Pancreas (tissue), 10 donors: ENCODE measurements around the gene NRG4. TPM values are rescaled to one million over a fixed set of nuclear protein-coding genes. Genes with fewer than 3 reads are reported as not detected.

Experiments used
- ATAC-seq, 4 donors: fragments of 200-7000 bp; cut with Tn5 transposase; one replicate each; pipeline versions ENCODE4 v1.8.0 to v1.9.1; 2020; ENCODE audit warnings: mild to moderate bottlenecking in 4 of 4, moderate library complexity in 4 of 4
- DNase-seq, 6 donors: peaks; one replicate each; pipeline ENCODE4 v3.0.0-alpha.2; 2020
- FAIRE-seq: peaks from 2 replicates; lab custom pipeline; 2012; peaks lifted over from hg19 to GRCh38; lab: Jason Lieb, UNC
- H3K27ac ChIP-seq, 4 donors: fragments of 200-600 bp; sonication (generic); 1 replicate in 3 of 4; 2 replicates in 1 of 4; pipeline versions ENCODE4 v1.5.0 to v1.8.0; 2020
- H3K27me3 ChIP-seq, 4 donors: fragments of 200-600 bp; one replicate each; pipeline ENCODE4 v1.8.0; 2021
- H3K36me3 ChIP-seq, 3 donors: fragments of 200-600 bp; sonication (generic) in 1 of 3; one replicate each; pipeline versions ENCODE4 v1.5.0 to v1.8.0; 2020 to 2021
- H3K4me1 ChIP-seq, 3 donors: fragments of 200-600 bp; one replicate each; pipeline ENCODE4 v1.8.0; 2021
- H3K4me3 ChIP-seq, 4 donors: fragments of 200-600 bp; sonication (generic) in 2 of 4; one replicate each; pipeline versions ENCODE4 v1.5.0 to v1.8.0; 2020 to 2021
- H3K9me3 ChIP-seq, 4 donors: fragments of 200-600 bp; one replicate each; pipeline ENCODE4 v1.8.0; 2021
- WGBS, 2 donors: extraction: QIAGEN DNeasy Blood & Tissue Kit; methylation state at CpG; one replicate each; pipeline ENCODE4 v1.1.7; 2013; 5-methylcytosine and 5-hydroxymethylcytosine counted together
- intact Hi-C, 3 donors: fragments of 100-400 bp; cut with DNase I; formaldehyde crosslinking; loops; one replicate each; pipeline versions ENCODE4 v1.11.1 to v1.14.2; 2022
- polyA plus RNA-seq, 2 donors: library from polyadenylated mRNA; stranded (reverse); fragments of 200-250 nt; gene quantifications; one replicate each; pipeline ENCODE4 v1.2.3, GENCODE V29; 2013
- total RNA-seq, 6 donors: library from RNA; stranded (reverse); fragmentation: NEBNext Ultra II Directional in 4 of 6; extraction: Animal tissue kit (Norgen Biotek cat#: 25700) in 4 of 6; gene quantifications; one replicate each; pipeline versions ENCODE4 v1.2.1 to v1.2.4, GENCODE V29; 2021 to 2023
- TF ChIP-seq, protein P1 (sequence below), 4 donors: fragments of 200-600 bp; sonication (generic) in 3 of 4; IDR thresholded peaks; one replicate each; pipeline versions ENCODE4 v1.5.0 to v1.8.0; 2021; ENCODE audit warnings: antibody characterized with exemption in 4 of 4
- donor health status: healthy with polysubstance abuse.
- donor health status: DM: no; HTN: no; CAD: no; lungs with moderate emphysema.
- donor health status: DM: no; HTN: no; CAD: no.
- donor health status: control.
- donor health status: control.
- donor health status: Bipolar disorder and iron deficiency.
- donor health status: DM: yes; HTN: yes; CAD: no.
- donor health status: DM: no; HTN: no; CAD: no.
- donor health status: DM: no; HTN: no; CAD: no.
- donor health status: DM: yes; HTN: yes; CAD: no.

Gene NRG4
- total and polyA plus RNA-seq, 8 donors, result 6.0 to 50.1 (median 27.8) TPM

DNA sequence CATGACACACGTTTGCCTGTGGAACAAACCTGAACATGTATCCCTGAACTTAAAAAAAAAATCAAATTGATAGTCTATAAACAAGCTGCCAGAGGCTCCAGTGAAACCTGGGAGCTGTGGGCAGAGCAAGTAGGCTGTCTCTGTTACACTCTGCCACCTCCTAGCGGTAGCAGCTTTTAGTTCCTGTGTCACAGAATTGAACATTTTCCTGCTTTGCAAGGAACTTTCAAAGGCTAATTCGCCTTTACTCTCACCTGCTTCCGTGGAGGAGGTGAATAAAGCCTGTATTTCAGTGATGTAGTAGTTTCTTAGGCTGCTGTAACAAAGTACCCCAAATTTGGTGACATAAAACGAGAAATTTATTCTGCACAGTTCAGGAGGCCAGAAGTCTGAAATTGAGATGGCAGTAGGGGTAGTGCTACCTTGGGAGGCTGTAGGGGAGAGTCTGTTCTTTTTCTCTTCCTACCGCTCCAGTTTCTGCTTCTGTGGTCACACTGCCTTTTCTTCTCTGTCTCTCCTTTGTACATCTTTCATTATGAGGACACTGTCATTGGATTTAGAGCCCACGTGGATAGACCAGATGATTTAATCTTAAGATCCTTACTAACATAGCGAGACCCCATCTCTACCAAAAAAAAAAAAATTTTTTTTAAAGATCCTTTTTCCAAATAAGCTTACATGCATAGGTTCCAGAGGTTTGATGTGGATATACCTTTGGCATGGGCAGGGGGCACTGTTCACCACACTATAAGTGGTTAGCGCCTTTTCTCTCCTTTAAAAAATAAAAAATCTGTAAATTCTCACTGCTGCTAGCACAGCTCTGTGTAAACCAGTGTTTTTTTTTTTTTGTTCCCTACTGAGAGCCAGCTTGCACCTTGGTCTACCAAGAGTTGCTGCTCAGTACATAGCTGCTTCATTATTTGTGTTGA lies 83.3 kb downstream of the NRG4 start:
- intact Hi-C loops, result no loop called here
- H3K9me3 ChIP-seq, result no peaks in the 10 kb centered on the region
- H3K27ac ChIP-seq, result no peak overlapping the region
- no peaks in the 10 kb centered on the region for H3K27me3 ChIP-seq
- H3K4me3 ChIP-seq, result no peak overlapping the region
- FAIRE-seq (no peak), DNase-seq (peak in 3 of 6 donors; percentile 27 to 37 (median 34)), ATAC-seq (peak; percentile 46 to 84 (median 74))
- 67 to 69% methylated on average over 9 of the region's 9 CpGs for WGBS, 2 donors
- TF ChIP-seq, protein P1, sequence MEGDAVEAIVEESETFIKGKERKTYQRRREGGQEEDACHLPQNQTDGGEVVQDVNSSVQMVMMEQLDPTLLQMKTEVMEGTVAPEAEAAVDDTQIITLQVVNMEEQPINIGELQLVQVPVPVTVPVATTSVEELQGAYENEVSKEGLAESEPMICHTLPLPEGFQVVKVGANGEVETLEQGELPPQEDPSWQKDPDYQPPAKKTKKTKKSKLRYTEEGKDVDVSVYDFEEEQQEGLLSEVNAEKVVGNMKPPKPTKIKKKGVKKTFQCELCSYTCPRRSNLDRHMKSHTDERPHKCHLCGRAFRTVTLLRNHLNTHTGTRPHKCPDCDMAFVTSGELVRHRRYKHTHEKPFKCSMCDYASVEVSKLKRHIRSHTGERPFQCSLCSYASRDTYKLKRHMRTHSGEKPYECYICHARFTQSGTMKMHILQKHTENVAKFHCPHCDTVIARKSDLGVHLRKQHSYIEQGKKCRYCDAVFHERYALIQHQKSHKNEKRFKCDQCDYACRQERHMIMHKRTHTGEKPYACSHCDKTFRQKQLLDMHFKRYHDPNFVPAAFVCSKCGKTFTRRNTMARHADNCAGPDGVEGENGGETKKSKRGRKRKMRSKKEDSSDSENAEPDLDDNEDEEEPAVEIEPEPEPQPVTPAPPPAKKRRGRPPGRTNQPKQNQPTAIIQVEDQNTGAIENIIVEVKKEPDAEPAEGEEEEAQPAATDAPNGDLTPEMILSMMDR (IDR thresholded peaks at IDR 0.05), result peak in 2 of 4 donors; percentile 19
- no peaks in the 10 kb centered on the region for H3K4me1 ChIP-seq
- peaks cover 0 to 3% (median 0%) of the 10 kb centered on the region in 3 donors for H3K36me3 ChIP-seq

DNA sequence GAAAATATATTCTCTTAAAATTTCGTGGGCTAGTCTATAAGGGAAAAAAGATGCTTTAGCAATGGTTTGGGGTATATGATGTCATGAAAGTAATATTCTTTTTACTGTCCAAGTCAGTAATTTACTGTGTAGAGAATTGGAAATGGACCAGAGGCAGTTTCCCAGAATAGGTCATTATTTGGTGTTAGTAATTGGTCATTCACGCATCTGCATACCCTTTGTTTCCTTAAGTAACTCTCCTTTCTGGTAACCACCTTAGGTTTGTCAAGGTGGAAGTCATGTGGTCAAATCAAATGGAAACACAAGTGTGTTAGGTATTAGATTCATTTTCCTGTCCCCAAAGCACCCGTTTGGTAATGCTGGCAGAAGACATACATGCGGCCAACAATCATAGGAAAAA lies 84.6 kb downstream of the NRG4 start:
- H3K4me3 ChIP-seq, result no peak overlapping the region
- H3K36me3 ChIP-seq, result no peaks in the 10 kb centered on the region
- H3K4me1 ChIP-seq, result no peaks in the 10 kb centered on the region
- no peak for DNase-seq
- no peak overlapping the region for H3K27ac ChIP-seq
- 83 to 88% methylated on average over 4 of the region's 4 CpGs for WGBS, 2 donors
- H3K27me3 ChIP-seq, result no peaks in the 10 kb centered on the region
- TF ChIP-seq, protein P1 (IDR thresholded peaks at IDR 0.05), result no peak
- no peak for ATAC-seq
- H3K9me3 ChIP-seq, result no peaks in the 10 kb centered on the region
- intact Hi-C loops, result no loop called here
- FAIRE-seq, result no peak

DNA sequence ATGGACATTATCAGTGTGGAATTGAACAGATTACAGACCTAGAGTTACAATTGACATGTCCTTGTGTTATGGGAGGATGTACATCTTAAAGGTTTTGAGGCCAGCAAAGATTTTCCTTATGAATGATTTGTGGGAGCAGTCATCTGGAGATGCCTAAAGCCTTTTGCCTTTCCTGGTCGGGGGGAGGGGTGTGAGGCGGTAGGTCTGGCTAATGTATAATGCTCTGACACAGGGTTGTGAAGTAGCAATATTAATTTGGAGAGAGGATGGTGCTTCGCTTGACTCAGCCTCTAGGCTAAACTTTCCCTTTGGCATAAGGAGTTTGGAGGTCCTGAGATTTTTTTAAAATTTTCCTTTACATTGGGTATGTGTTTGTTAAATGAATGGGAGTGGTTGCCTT lies 85.3 kb downstream of the NRG4 start:
- FAIRE-seq (no peak), DNase-seq (no peak), ATAC-seq (no peak)
- Histone ChIP-seq H3K36me3 (no peaks in the 10 kb centered on the region), H3K9me3 (no peaks in the 10 kb centered on the region), H3K27me3 (no peaks in the 10 kb centered on the region), H3K4me1 (peaks cover 0 to 6% (median 2%) of the 10 kb centered on the region in 3 donors), H3K27ac (no peak overlapping the region), H3K4me3 (no peak overlapping the region)
- intact Hi-C loops, result no loop called here
- WGBS, 2 donors, result 85 to 89% methylated on average over 3 of the region's 3 CpGs
- TF ChIP-seq, protein P1 (IDR thresholded peaks at IDR 0.05), result no peak

DNA sequence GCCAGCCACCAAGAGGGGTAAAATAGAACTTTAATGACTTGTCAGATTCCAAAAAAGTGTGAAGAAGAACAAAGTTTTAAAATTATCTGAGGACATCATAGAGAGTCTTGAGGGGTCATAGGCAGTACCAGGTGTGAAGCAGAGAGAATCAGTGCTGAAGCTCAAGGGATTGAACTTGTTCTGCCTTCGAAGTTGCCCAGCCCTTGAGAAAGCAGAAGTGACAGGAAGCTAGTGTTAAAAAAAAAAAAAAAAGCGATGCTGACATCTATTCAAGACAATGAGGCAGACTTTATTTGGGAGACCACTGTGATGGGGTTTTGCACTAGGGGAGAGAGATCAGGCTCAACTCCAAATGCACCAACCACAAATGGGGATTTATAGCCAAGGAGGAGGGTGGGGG lies 86.8 kb downstream of the NRG4 start:
- Histone ChIP-seq H3K27ac (no peak overlapping the region), H3K36me3 (no peaks in the 10 kb centered on the region), H3K9me3 (no peaks in the 10 kb centered on the region), H3K4me1 (peaks cover 0 to 8% (median 3%) of the 10 kb centered on the region in 3 donors), H3K27me3 (no peaks in the 10 kb centered on the region), H3K4me3 (no peak overlapping the region)
- ATAC-seq, result no peak
- TF ChIP-seq, protein P1 (IDR thresholded peaks at IDR 0.05), result no peak
- no peak for DNase-seq
- WGBS, 2 donors, result 81 to 84% methylated on average over 2 of the region's 2 CpGs
- intact Hi-C loops, result no loop called here
- FAIRE-seq, result no peak

DNA sequence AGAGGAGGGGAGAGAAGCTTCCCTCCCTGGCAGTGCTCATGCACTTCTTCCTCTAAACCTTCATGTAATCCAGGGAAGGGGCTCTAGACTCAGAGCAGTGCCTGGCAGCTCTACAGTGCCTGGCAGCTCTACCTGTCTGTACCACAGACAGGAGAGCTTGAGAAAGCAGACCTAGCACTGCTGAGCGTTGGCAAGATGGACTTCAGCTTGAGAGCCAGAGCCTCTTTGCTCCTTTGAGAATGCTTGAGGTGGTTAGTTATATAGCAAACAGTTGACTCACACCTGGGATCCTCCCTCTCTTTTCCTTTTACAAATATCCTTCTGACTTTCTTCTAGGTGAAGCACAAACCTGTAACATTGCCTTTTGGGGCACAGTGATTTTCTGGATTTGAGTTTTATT lies 87.6 kb downstream of the NRG4 start:
- intact Hi-C loops, result no loop called here
- no peaks in the 10 kb centered on the region for H3K9me3 ChIP-seq
- H3K36me3 ChIP-seq, result no peaks in the 10 kb centered on the region
- H3K27ac ChIP-seq, result no peak overlapping the region
- ATAC-seq, result no peak
- H3K4me1 ChIP-seq, result peaks cover 0 to 8% (median 3%) of the 10 kb centered on the region in 3 donors
- no peaks in the 10 kb centered on the region for H3K27me3 ChIP-seq
- TF ChIP-seq, protein P1 (IDR thresholded peaks at IDR 0.05), result no peak
- no peak for FAIRE-seq
- DNase-seq, result no peak
- 75 to 76% methylated on average over 1 of the region's 1 CpG for WGBS, 2 donors
- no peak overlapping the region for H3K4me3 ChIP-seq
